Measurements from ENCODE around the gene ADA.

Gene ADA

GRCh38 chr20:44601236-44601671, 50.2 kb downstream of the ADA start:
- Histone ChIP-seq H3K4me3 (replicated peaks; ENCODE audit: insufficient read depth, low read length) (no peak overlapping the region), H3K27me3 (ENCODE audit: insufficient read depth, poor library complexity, severe bottlenecking) (no peaks in the 10 kb centered on the region), H3K27ac (replicated peaks) (no peak overlapping the region)
- no peak for DNase-seq (ENCODE audit: low read depth in 1 of 2, low spot score in 1 of 2)
- TF ChIP-seq GABPA (IDR thresholded peaks at IDR 0.05; ENCODE audit: low read depth), result no peak
- TF ChIP-seq POLR2AphosphoS5 (IDR thresholded peaks at IDR 0.05; ENCODE audit: low read depth), result no peak
- TF ChIP-seq CTCF (IDR thresholded peaks at IDR 0.05; ENCODE audit: insufficient read depth, low read length), result no peak
- TF ChIP-seq, protein P1, sequence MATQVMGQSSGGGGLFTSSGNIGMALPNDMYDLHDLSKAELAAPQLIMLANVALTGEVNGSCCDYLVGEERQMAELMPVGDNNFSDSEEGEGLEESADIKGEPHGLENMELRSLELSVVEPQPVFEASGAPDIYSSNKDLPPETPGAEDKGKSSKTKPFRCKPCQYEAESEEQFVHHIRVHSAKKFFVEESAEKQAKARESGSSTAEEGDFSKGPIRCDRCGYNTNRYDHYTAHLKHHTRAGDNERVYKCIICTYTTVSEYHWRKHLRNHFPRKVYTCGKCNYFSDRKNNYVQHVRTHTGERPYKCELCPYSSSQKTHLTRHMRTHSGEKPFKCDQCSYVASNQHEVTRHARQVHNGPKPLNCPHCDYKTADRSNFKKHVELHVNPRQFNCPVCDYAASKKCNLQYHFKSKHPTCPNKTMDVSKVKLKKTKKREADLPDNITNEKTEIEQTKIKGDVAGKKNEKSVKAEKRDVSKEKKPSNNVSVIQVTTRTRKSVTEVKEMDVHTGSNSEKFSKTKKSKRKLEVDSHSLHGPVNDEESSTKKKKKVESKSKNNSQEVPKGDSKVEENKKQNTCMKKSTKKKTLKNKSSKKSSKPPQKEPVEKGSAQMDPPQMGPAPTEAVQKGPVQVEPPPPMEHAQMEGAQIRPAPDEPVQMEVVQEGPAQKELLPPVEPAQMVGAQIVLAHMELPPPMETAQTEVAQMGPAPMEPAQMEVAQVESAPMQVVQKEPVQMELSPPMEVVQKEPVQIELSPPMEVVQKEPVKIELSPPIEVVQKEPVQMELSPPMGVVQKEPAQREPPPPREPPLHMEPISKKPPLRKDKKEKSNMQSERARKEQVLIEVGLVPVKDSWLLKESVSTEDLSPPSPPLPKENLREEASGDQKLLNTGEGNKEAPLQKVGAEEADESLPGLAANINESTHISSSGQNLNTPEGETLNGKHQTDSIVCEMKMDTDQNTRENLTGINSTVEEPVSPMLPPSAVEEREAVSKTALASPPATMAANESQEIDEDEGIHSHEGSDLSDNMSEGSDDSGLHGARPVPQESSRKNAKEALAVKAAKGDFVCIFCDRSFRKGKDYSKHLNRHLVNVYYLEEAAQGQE (IDR thresholded peaks at IDR 0.05; ENCODE audit: insufficient replicate concordance, low read depth), result no peak
- no peak for TF ChIP-seq SPI1 (IDR thresholded peaks at IDR 0.05; ENCODE audit: borderline replicate concordance, low read depth)

GRCh38 chr20:44600758-44601201, 50.7 kb downstream of the ADA start:
- Histone ChIP-seq H3K27me3 (ENCODE audit: insufficient read depth, poor library complexity, severe bottlenecking) (no peaks in the 10 kb centered on the region), H3K27ac (replicated peaks) (no peak overlapping the region), H3K4me3 (replicated peaks; ENCODE audit: insufficient read depth, low read length) (no peak overlapping the region)
- TF ChIP-seq GABPA (IDR thresholded peaks at IDR 0.05; ENCODE audit: low read depth) (no peak), POLR2AphosphoS5 (IDR thresholded peaks at IDR 0.05; ENCODE audit: low read depth) (no peak), SPI1 (IDR thresholded peaks at IDR 0.05; ENCODE audit: borderline replicate concordance, low read depth) (no peak)
- TF ChIP-seq, protein P1 (IDR thresholded peaks at IDR 0.05; ENCODE audit: insufficient replicate concordance, low read depth), result no peak
- DNase-seq (ENCODE audit: low read depth in 1 of 2, low spot score in 1 of 2), result no peak

DNA sequence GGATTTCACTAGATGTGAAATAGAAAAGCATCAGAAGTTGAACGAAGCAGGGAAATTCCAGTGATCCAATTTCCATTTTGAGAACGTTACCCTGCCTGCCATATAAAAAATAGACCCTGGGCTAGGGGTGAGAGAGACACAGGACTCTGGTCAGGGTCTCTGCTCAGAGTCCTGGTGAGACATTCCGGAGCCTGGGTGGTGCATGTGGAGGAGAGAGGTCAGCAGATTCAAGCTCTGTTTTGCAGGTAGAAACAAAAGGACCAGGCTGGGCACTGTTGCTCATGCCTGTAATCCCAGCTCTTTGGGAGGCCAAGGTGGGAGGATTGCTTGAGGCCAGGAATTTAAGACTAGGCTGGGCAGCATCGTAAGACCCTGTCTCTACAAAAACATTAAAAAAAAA, 51.2 kb downstream of the ADA start:
- Histone ChIP-seq H3K27me3 (ENCODE audit: insufficient read depth, poor library complexity, severe bottlenecking) (no peaks in the 10 kb centered on the region), H3K27ac (replicated peaks) (no peak overlapping the region), H3K4me3 (replicated peaks; ENCODE audit: insufficient read depth, low read length) (no peak overlapping the region)
- TF ChIP-seq POLR2AphosphoS5 (IDR thresholded peaks at IDR 0.05; ENCODE audit: low read depth) (no peak), SPI1 (IDR thresholded peaks at IDR 0.05; ENCODE audit: borderline replicate concordance, low read depth) (no peak), CTCF (IDR thresholded peaks at IDR 0.05; ENCODE audit: insufficient read depth, low read length) (no peak), GABPA (IDR thresholded peaks at IDR 0.05; ENCODE audit: low read depth) (no peak)
- no peak for DNase-seq (ENCODE audit: low read depth in 1 of 2, low spot score in 1 of 2)

GRCh38 chr20:44599715-44600114, 51.8 kb downstream of the ADA start:
- DNase-seq (ENCODE audit: low read depth in 1 of 2, low spot score in 1 of 2), result no peak
- TF ChIP-seq, protein P1 (IDR thresholded peaks at IDR 0.05; ENCODE audit: insufficient replicate concordance, low read depth), result no peak
- TF ChIP-seq CTCF (IDR thresholded peaks at IDR 0.05; ENCODE audit: insufficient read depth, low read length), result no peak
- no peak for TF ChIP-seq SPI1 (IDR thresholded peaks at IDR 0.05; ENCODE audit: borderline replicate concordance, low read depth)
- no peak for TF ChIP-seq GABPA (IDR thresholded peaks at IDR 0.05; ENCODE audit: low read depth)
- no peak for TF ChIP-seq POLR2AphosphoS5 (IDR thresholded peaks at IDR 0.05; ENCODE audit: low read depth)
- no peak overlapping the region for H3K4me3 ChIP-seq (replicated peaks; ENCODE audit: insufficient read depth, low read length)
- no peak overlapping the region for H3K27ac ChIP-seq (replicated peaks)
- no peaks in the 10 kb centered on the region for H3K27me3 ChIP-seq (ENCODE audit: insufficient read depth, poor library complexity, severe bottlenecking)
